Hepatocyte (in vitro differentiated cells): ENCODE results near the gene BEST1. TPM values are rescaled to one million over a fixed set of nuclear protein-coding genes. Genes with fewer than 3 reads are reported as not detected.

Experiments used
- DNase-seq: peaks from one replicate; pipeline ENCODE4 v3.0.0-alpha.2; 2016; ENCODE audit warnings: low spot score
- H2AFZ ChIP-seq: fragments of 200-600 bp; sonication (generic); 2 replicates; pipeline ENCODE4 v1.6.0; 2016; ENCODE audit warnings: antibody characterized with exemption, mild to moderate bottlenecking
- H3K27ac ChIP-seq: fragments of 200-600 bp; sonication (generic); 2 replicates; pipeline ENCODE4 v1.5.1; 2016; ENCODE audit warnings: mild to moderate bottlenecking
- H3K27me3 ChIP-seq: fragments of 200-600 bp; sonication (generic); 2 replicates; pipeline ENCODE4 v1.6.1; 2016
- H3K36me3 ChIP-seq: fragments of 200-600 bp; sonication (generic); replicated peaks from 2 replicates; pipeline ENCODE4 v1.5.1; 2016; ENCODE audit warnings: low read depth; ENCODE audit not compliant: insufficient read depth
- H3K4me1 ChIP-seq: fragments of 200-600 bp; sonication (generic); 2 replicates; pipeline ENCODE4 v1.5.1; 2016; ENCODE audit warnings: mild to moderate bottlenecking, moderate library complexity; ENCODE audit not compliant: insufficient read depth
- H3K4me2 ChIP-seq: fragments of 200-600 bp; sonication (generic); 2 replicates; pipeline ENCODE4 v1.6.0; 2016
- H3K4me3 ChIP-seq: fragments of 200-600 bp; sonication (generic); 2 replicates; pipeline ENCODE4 v1.5.1; 2016; ENCODE audit warnings: mild to moderate bottlenecking
- H3K79me2 ChIP-seq: fragments of 200-600 bp; sonication (generic); 2 replicates; pipeline ENCODE4 v1.6.0; 2017; ENCODE audit warnings: mild to moderate bottlenecking
- H3K9me2 ChIP-seq: fragments of 200-600 bp; sonication (generic); replicated peaks from 2 replicates; pipeline ENCODE4 v1.6.0; 2017; ENCODE audit warnings: mild to moderate bottlenecking; ENCODE audit not compliant: insufficient read depth
- H3K9me3 ChIP-seq: fragments of 200-600 bp; sonication (generic); 2 replicates; pipeline ENCODE4 v1.5.1; 2016; ENCODE audit warnings: low read depth, mild to moderate bottlenecking
- H4K20me1 ChIP-seq: fragments of 200-600 bp; sonication (generic); 2 replicates; pipeline ENCODE4 v1.6.0; 2016; ENCODE audit warnings: mild to moderate bottlenecking; ENCODE audit not compliant: insufficient read depth, poor library complexity, severe bottlenecking
- EZH2 ChIP-seq: fragments of 200-600 bp; sonication (generic); IDR thresholded peaks from 2 replicates; pipeline ENCODE4 v1.6.1; 2016; ENCODE audit warnings: antibody characterized with exemption, mild to moderate bottlenecking, borderline replicate concordance
- EZH2phosphoT487 ChIP-seq: fragments of 200-600 bp; sonication (generic); IDR thresholded peaks from one replicate; pipeline ENCODE4 v1.6.1; 2018; ENCODE audit warnings: antibody characterized with exemption, mild to moderate bottlenecking, low read depth, moderate library complexity; ENCODE audit not compliant: unreplicated experiment, severe bottlenecking
- WGBS: methylation state at CpG from one replicate; pipeline ENCODE4 v1.1.6; 2016; ENCODE audit warnings: low lambda C conversion rate; ENCODE audit errors: missing lambda C conversion rate; 5-methylcytosine and 5-hydroxymethylcytosine counted together
- polyA plus RNA-seq: library from polyadenylated mRNA; unstranded; fragments of >200 nt; fragmentation: Nextera tagmentation; extraction: Ambion mirVana; gene quantifications from 2 replicates; pipeline ENCODE4 v1.2.1, GENCODE V29; 2016
- total RNA-seq: library from RNA; depleted of rRNA; stranded (reverse); fragments of >200 nt; gene quantifications from 2 replicates; pipeline ENCODE4 v1.2.3, GENCODE V29; 2014
- TF ChIP-seq, protein P1 (sequence below): fragments of 200-600 bp; sonication (generic); IDR thresholded peaks from 2 replicates; pipeline ENCODE4 v1.5.1; 2016; ENCODE audit warnings: antibody characterized with exemption, mild to moderate bottlenecking; ENCODE audit not compliant: poor library complexity

Gene BEST1
- total and polyA plus RNA-seq, 2 experiments from 2014 or later: 3.5 to 5.7 TPM

DNA sequence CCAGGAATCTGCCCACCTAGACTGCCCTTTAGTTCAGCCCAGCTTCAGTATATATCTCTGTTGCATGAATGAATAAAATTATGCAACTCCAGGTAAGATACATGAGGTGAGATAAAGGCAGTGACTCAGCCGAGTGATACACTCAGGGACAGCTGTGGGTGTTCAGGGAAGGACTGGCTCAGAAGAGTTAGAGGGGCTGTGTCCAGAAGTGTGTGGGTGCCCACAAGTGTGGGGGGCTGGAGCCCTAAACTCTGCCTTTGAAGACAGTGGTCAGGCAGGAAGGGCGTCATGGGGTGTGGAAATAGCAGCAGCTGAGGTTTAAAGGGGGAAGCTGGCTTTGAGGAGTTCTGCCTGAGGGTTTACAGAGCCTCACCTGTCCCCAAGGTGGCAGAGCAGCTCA is 9.0 kb downstream of the BEST1 start:
- Histone ChIP-seq H3K9me2 (no peaks in the 10 kb centered on the region), H3K27ac (peak overlapping the region; percentile 56), H3K9me3 (no peaks in the 10 kb centered on the region), H3K4me2 (no peak overlapping the region), H3K27me3 (no peaks in the 10 kb centered on the region), H3K79me2 (peaks cover 2% of the 10 kb centered on the region), H3K4me1 (peaks cover 34% of the 10 kb centered on the region), H4K20me1 (peaks cover 2% of the 10 kb centered on the region), H2AFZ (no peak overlapping the region), H3K36me3 (no peaks in the 10 kb centered on the region), H3K4me3 (no peak overlapping the region)
- no peak for DNase-seq
- WGBS: 30% methylated on average over 2 of the region's 2 CpGs
- no peak for TF ChIP-seq EZH2phosphoT487
- TF ChIP-seq, protein P1, sequence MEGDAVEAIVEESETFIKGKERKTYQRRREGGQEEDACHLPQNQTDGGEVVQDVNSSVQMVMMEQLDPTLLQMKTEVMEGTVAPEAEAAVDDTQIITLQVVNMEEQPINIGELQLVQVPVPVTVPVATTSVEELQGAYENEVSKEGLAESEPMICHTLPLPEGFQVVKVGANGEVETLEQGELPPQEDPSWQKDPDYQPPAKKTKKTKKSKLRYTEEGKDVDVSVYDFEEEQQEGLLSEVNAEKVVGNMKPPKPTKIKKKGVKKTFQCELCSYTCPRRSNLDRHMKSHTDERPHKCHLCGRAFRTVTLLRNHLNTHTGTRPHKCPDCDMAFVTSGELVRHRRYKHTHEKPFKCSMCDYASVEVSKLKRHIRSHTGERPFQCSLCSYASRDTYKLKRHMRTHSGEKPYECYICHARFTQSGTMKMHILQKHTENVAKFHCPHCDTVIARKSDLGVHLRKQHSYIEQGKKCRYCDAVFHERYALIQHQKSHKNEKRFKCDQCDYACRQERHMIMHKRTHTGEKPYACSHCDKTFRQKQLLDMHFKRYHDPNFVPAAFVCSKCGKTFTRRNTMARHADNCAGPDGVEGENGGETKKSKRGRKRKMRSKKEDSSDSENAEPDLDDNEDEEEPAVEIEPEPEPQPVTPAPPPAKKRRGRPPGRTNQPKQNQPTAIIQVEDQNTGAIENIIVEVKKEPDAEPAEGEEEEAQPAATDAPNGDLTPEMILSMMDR: peak; percentile 2

DNA sequence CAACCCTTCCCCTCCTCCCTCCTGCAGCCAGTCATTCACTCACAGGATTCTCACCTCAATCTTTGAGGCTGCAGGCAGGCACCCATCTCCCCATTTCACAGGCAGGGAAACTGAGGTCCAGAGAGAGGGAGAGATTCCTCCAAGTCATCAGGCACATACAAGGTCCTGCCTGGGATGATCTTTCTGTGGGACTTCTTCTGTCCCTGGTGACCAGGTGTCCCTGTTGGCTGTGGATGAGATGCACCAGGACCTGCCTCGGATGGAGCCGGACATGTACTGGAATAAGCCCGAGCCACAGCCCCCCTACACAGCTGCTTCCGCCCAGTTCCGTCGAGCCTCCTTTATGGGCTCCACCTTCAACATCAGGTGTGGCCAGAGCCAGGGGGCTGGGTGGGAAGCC is 9.5 kb downstream of the BEST1 start:
- Histone ChIP-seq H3K79me2 (peaks cover 6% of the 10 kb centered on the region), H3K27me3 (no peaks in the 10 kb centered on the region), H3K27ac (peak overlapping the region; percentile 98), H4K20me1 (peaks cover 8% of the 10 kb centered on the region), H3K4me2 (no peak overlapping the region), H2AFZ (no peak overlapping the region), H3K9me3 (no peaks in the 10 kb centered on the region), H3K4me3 (no peak overlapping the region), H3K9me2 (no peaks in the 10 kb centered on the region), H3K36me3 (no peaks in the 10 kb centered on the region), H3K4me1 (peaks cover 30% of the 10 kb centered on the region)
- WGBS: 92% methylated on average over 6 of the region's 6 CpGs
- DNase-seq: no peak
- TF ChIP-seq, protein P1: no peak
- TF ChIP-seq EZH2 (no peak), EZH2phosphoT487 (no peak)

DNA sequence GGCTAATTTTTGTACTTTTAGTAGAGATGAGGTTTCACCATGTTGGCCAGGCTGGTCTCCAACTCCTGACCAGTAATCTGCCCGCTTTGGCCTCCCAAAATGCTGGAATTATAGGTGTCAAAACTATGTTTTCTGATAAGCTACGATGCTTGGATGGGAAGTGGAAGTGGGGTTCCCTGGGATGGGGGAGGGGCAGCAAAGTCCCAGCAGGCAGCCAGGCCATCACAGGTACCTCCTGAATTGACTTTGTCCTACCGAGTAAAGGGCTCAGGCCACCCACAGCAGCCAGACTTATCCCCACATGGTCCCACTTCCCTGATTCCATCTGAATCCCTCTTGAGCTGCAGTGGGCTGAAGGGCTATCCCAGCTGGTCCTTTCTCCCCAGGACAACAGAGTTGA is 10.4 kb downstream of the BEST1 start:
- peaks cover 16% of the 10 kb centered on the region for H4K20me1 ChIP-seq
- H2AFZ ChIP-seq: no peak overlapping the region
- 86% methylated on average over 3 of the region's 3 CpGs for WGBS
- H3K9me2 ChIP-seq: no peaks in the 10 kb centered on the region
- no peak for DNase-seq
- H3K4me1 ChIP-seq: peaks cover 25% of the 10 kb centered on the region
- H3K36me3 ChIP-seq: no peaks in the 10 kb centered on the region
- H3K27me3 ChIP-seq: no peaks in the 10 kb centered on the region
- peak overlapping the region; percentile 98 for H3K27ac ChIP-seq
- TF ChIP-seq EZH2 (no peak), EZH2phosphoT487 (no peak)
- TF ChIP-seq, protein P1: no peak
- H3K79me2 ChIP-seq: peaks cover 15% of the 10 kb centered on the region
- H3K4me2 ChIP-seq: no peak overlapping the region
- H3K9me3 ChIP-seq: no peaks in the 10 kb centered on the region
- no peak overlapping the region for H3K4me3 ChIP-seq
